Measurements from ENCODE around the gene ATP5F1D. TPM values are rescaled to one million over a fixed set of nuclear protein-coding genes. Genes with fewer than 3 reads are reported as not detected.

Gene ATP5F1D
- total RNA-seq, 1 experiment from 2014 or later = 179 TPM

GRCh38 chr19:1292419-1293151, 51.0 kb downstream of the ATP5F1D start:
- no peaks in the 10 kb centered on the region for H3K23me2 ChIP-seq (ENCODE audit: insufficient read length, low read depth, low read length, poor library complexity, severe bottlenecking)
- H4K20me1 ChIP-seq (ENCODE audit: control insufficient read depth, insufficient read depth, insufficient read length) = no peaks in the 10 kb centered on the region
- no peak overlapping the region for H2BK20ac ChIP-seq (ENCODE audit: low read depth, low read length, poor library complexity, severe bottlenecking)
- H4K91ac ChIP-seq (ENCODE audit: insufficient read length, low read depth, low read length) = no peak overlapping the region
- H3K18ac ChIP-seq (ENCODE audit: insufficient read length, low read depth, low read length) = no peak overlapping the region
- Mint-ChIP-seq H3K9me3 (no peaks in the 10 kb centered on the region), H3K27me3 (ENCODE audit: low read depth) (peaks cover 13% of the 10 kb centered on the region), H3K4me3 (peak overlapping the region in 1 of 2 experiments; percentile 23; a peak in 1 of 5 replicates), H3K27ac (0 out of 7 replicates have a peak overlapping the region, but pooled peaks of 1 of the 3 experiments have one; percentile 53), H3K36me3 (ENCODE audit: insufficient read depth in 1 of 3, low read depth in 3 of 3) (no peaks in the 10 kb centered on the region), H3K4me1 (peaks cover 0 to 12% of the 10 kb centered on the region in 2 experiments; a peak in 2 of 4 replicates)
- no peaks in the 10 kb centered on the region for H3K4me1 ChIP-seq (ENCODE audit: insufficient read depth, low read length)
- WGBS (ENCODE audit: extremely low coverage, insufficient read length, low lambda C conversion rate) = no CpG with 5 or more reads among the region's 17 CpGs
- no peak overlapping the region for H2BK120ac ChIP-seq (ENCODE audit: low read depth, low read length, poor library complexity, severe bottlenecking)
- no peaks in the 10 kb centered on the region for H3K27me3 ChIP-seq (ENCODE audit: insufficient read depth, low read length)
- no peak overlapping the region for H3K23ac ChIP-seq (ENCODE audit: insufficient read length, low read depth, low read length)
- H4K5ac ChIP-seq (ENCODE audit: insufficient read length, low read depth, low read length) = no peak overlapping the region
- no peak for TF ChIP-seq CTCF (conservative IDR thresholded peaks at IDR 0.05)
- peaks cover 2% of the 10 kb centered on the region; the same call in 1 of the 2 replicates for H3K79me2 ChIP-seq (ENCODE audit: insufficient read depth, low read length)
- no peak overlapping the region for H3T11ph ChIP-seq (ENCODE audit: low read length)
- no peak overlapping the region for H2AK5ac ChIP-seq (ENCODE audit: insufficient read length, low read length)
- no peak overlapping the region for H2BK15ac ChIP-seq (ENCODE audit: low read depth, low read length)
- H3K9ac ChIP-seq (ENCODE audit: extremely low read depth, insufficient read length, low read length) = no peak overlapping the region
- no peaks in the 10 kb centered on the region for H3K9me3 ChIP-seq (ENCODE audit: control insufficient read depth, low read depth, low read length)
- H3K27ac ChIP-seq (ENCODE audit: insufficient read length, low read depth, low read length) = no peak overlapping the region
- no peak for DNase-seq
- no peak overlapping the region for H3K14ac ChIP-seq (ENCODE audit: insufficient read depth, low read length)
- H3K4me2 ChIP-seq (ENCODE audit: insufficient read depth, insufficient read length, low read length) = no peak overlapping the region
- H2BK5ac ChIP-seq (ENCODE audit: insufficient read length, low read length) = no peak overlapping the region
- H3K56ac ChIP-seq (ENCODE audit: insufficient read length, low read depth, low read length) = no peak overlapping the region
- H2AFZ ChIP-seq (ENCODE audit: low read length) = no peak overlapping the region
- no peaks in the 10 kb centered on the region for H3K79me1 ChIP-seq (ENCODE audit: insufficient read depth, low read depth, low read length, poor library complexity, severe bottlenecking)
- H4K8ac ChIP-seq (replicated peaks; ENCODE audit: insufficient read length, low read depth, low read length) = no peak overlapping the region
- H3K4ac ChIP-seq (ENCODE audit: low read depth, low read length) = no peak overlapping the region
- no peak overlapping the region for H2BK12ac ChIP-seq (ENCODE audit: insufficient read length, low read depth, low read length)

Data from H9 (cell line).